Neutrophil (primary cell): ENCODE results near the gene TNS3.

Experiments used
- H3K27ac ChIP-seq: fragments of 200-600 bp; sonication (generic); 2 replicates; pipeline ENCODE4 v1.5.1; 2016; ENCODE audit warnings: mild to moderate bottlenecking, moderate library complexity
- H3K27me3 ChIP-seq: fragments of 200-600 bp; sonication (generic); 2 replicates; pipeline ENCODE4 v1.6.0; 2016; ENCODE audit warnings: mild to moderate bottlenecking
- H3K36me3 ChIP-seq: fragments of 200-600 bp; sonication (generic); 2 replicates; pipeline ENCODE4 v1.5.1; 2017
- H3K4me1 ChIP-seq, 2 experiments: fragments of 200-600 bp in 1 of 2; sonication (generic) in 1 of 2; 1 replicate in 1 of 2; 2 replicates in 1 of 2; pipeline versions ENCODE4 v1.5.1 to v1.6.1; 2013 to 2016; ENCODE audit warnings: low read depth in 1 of 2, low read length in 1 of 2, mild to moderate bottlenecking in 1 of 2, moderate library complexity in 1 of 2; ENCODE audit not compliant: control insufficient read depth in 1 of 2, insufficient read depth in 1 of 2
- H3K4me3 ChIP-seq, 2 experiments: fragments of 200-600 bp in 1 of 2; sonication (generic) in 1 of 2; 1 replicate in 1 of 2; 2 replicates in 1 of 2; pipeline ENCODE4 v1.5.1; 2013 to 2016; ENCODE audit warnings: low read depth in 1 of 2, low read length in 1 of 2, mild to moderate bottlenecking in 1 of 2, moderate library complexity in 1 of 2
- H3K9me3 ChIP-seq: fragments of 200-600 bp; sonication (generic); 2 replicates; pipeline ENCODE4 v1.5.1; 2016
- TF ChIP-seq, protein P1 (sequence below): fragments of 200-600 bp; sonication (generic); IDR thresholded peaks from 2 replicates; pipeline ENCODE4 v1.5.1; 2016; ENCODE audit warnings: antibody characterized with exemption

TNS3 gene

DNA sequence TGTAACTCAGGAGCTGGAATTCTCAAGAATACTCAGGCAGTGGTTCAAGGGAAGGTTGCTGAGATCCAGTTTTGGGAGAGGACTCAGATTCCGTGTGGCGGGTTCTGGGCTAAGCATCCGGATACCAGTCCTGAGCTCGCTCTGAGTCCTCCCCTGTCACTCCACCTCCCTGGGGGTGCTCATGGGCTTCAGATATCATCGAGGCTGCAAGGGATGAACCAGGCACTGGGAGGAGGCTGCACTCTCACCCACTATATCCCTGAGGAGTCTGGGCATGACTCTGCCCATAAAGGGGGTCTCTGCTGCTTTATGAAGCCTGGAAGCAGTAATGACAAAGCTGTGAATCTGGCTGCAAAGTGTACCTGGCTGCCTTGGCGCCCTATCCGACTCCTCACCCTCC, 188.5 kb downstream of the TNS3 start:
- Histone ChIP-seq H3K27me3 (no peaks in the 10 kb centered on the region), H3K36me3 (no peaks in the 10 kb centered on the region), H3K9me3 (no peaks in the 10 kb centered on the region), H3K27ac (no peak overlapping the region), H3K4me1 (no peaks in the 10 kb centered on the region), H3K4me3 (no peak overlapping the region)
- TF ChIP-seq, protein P1, sequence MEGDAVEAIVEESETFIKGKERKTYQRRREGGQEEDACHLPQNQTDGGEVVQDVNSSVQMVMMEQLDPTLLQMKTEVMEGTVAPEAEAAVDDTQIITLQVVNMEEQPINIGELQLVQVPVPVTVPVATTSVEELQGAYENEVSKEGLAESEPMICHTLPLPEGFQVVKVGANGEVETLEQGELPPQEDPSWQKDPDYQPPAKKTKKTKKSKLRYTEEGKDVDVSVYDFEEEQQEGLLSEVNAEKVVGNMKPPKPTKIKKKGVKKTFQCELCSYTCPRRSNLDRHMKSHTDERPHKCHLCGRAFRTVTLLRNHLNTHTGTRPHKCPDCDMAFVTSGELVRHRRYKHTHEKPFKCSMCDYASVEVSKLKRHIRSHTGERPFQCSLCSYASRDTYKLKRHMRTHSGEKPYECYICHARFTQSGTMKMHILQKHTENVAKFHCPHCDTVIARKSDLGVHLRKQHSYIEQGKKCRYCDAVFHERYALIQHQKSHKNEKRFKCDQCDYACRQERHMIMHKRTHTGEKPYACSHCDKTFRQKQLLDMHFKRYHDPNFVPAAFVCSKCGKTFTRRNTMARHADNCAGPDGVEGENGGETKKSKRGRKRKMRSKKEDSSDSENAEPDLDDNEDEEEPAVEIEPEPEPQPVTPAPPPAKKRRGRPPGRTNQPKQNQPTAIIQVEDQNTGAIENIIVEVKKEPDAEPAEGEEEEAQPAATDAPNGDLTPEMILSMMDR = no peak

DNA sequence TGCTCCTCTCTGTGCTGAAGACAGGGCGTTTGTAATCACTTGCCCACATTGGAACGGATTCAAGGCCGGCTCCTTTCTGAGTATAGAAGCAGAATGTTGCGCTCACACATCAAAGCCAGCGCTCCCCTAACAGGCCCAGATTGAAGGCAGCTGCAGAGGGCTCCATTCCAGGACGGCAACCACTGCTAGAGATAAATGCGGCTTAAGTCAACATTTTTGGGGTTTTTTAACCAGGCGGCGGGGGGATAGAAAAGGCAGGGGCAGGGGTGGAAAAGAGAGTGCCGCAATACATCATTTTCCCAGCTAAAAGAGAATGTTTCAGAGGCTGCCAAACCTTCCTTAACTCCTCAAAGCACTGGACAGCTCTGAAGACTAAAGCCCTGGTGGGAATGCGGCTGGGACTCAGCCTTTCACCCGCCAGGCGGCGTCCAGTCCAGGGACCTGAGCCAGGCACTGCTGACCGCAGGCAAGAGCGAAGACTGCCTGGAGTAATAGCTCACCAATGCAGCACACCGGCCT, 189.6 kb downstream of the TNS3 start:
- no peaks in the 10 kb centered on the region for H3K4me1 ChIP-seq
- no peaks in the 10 kb centered on the region for H3K9me3 ChIP-seq
- no peak overlapping the region for H3K27ac ChIP-seq
- no peak overlapping the region for H3K4me3 ChIP-seq
- no peaks in the 10 kb centered on the region for H3K36me3 ChIP-seq
- no peaks in the 10 kb centered on the region for H3K27me3 ChIP-seq
- TF ChIP-seq, protein P1 = no peak

DNA sequence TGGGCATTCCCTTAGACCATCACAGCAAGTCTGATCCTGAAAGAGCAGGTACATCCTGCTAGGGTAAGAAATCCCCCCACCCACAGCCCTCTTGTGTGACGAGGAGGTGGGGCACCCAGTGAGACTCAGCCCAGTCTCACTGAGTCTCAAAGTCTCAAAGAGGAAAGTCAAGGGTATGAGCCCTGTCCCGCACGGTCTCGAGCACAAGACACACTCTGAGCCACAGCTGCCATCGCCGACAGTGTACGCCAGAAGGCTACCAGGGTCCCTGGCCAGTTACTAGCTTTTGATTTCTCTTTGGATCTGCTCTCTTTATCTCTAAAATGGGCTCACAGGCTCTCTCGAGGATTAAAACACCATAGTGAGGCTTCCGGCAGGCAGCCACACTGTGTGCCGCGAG, 190.2 kb downstream of the TNS3 start:
- Histone ChIP-seq H3K4me1 (no peaks in the 10 kb centered on the region), H3K27ac (no peak overlapping the region), H3K27me3 (no peaks in the 10 kb centered on the region), H3K4me3 (no peak overlapping the region), H3K9me3 (no peaks in the 10 kb centered on the region), H3K36me3 (no peaks in the 10 kb centered on the region)
- TF ChIP-seq, protein P1 = no peak

DNA sequence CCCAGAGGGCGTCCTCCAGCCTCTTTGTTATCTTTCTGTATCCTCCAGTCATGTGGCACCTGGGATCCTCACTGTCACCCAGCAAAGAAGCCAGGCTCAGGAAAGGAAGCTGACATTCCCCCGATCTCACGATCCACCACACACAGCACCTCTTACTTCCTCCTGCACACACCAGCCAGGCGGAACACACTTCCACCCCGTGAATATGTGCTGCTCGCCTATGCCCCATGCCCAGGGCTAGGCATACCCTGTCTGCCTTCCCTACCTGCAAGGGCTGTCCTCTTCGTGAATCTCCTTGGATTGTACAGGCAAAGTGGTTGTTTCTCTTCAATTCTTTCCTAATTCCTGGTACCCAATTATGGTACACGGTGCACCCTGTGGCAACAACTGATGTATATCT, 191.0 kb downstream of the TNS3 start:
- Histone ChIP-seq H3K36me3 (no peaks in the 10 kb centered on the region), H3K27ac (no peak overlapping the region), H3K4me3 (no peak overlapping the region), H3K9me3 (no peaks in the 10 kb centered on the region), H3K4me1 (no peaks in the 10 kb centered on the region), H3K27me3 (no peaks in the 10 kb centered on the region)
- TF ChIP-seq, protein P1 = no peak

DNA sequence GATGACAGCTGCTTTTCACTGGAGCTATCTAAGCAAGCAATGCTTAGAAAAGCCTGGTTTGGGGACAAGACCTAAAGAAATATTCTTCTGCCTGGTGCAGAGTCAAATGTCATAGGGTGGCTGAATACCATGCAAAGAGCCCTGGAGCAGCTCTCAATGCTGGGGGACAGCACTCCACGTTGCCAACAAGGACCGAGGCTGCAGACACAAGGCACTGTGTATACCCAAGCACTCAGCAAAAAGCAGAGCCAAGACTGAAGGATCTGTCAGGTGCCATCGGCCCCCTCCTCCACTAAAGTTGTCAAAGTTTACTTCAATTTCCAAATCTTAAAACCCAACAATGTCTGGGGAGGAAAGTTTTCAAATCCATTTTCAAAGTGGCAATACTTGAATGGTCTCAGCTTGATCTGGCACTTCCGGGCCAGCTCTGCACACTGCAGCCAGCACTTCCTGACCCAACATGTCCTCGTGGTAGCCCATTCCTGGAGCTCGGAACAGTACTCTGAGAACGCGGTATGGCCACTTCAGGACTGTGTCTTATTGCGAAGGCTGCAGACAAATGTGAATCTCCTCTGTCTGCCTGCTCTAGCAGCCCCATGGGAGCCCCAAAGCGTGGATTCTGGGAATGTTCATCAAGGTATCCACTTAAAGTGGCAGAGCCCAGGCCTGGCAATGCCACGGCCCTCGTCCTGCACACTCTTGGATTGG, 191.8 kb downstream of the TNS3 start:
- TF ChIP-seq, protein P1 = no peak
- Histone ChIP-seq H3K4me1 (no peaks in the 10 kb centered on the region), H3K4me3 (no peak overlapping the region), H3K9me3 (no peaks in the 10 kb centered on the region), H3K36me3 (no peaks in the 10 kb centered on the region), H3K27me3 (no peaks in the 10 kb centered on the region), H3K27ac (no peak overlapping the region)
